OCI-LY1 (cell line): Measurements from ENCODE around the gene POU2F1.

ENCODE experiments used
- H2AFZ ChIP-seq: fragments of 200-600 bp; sonication (generic), shearing (Covaris generic); 2 replicates; pipeline ENCODE4 v1.6.0; 2014; ENCODE audit warnings: antibody characterized with exemption, mild to moderate bottlenecking, low read length
- H3F3A ChIP-seq: fragments of 200-600 bp; sonication (generic), shearing (Covaris generic); 2 replicates; pipeline ENCODE4 v1.6.0; 2014; ENCODE audit warnings: mild to moderate bottlenecking, antibody characterized with exemption, low read length, moderate library complexity; ENCODE audit not compliant: insufficient read depth
- H3K27ac ChIP-seq: fragments of 200-600 bp; sonication (generic); 2 replicates; pipeline ENCODE4 v1.5.1; 2014; ENCODE audit warnings: low read length, mixed run types, mild to moderate bottlenecking, low read depth; ENCODE audit not compliant: poor library complexity, severe bottlenecking
- H3K27me3 ChIP-seq: fragments of 200-600 bp; sonication (generic); 2 replicates; pipeline ENCODE4 v1.6.0; 2014; ENCODE audit warnings: antibody characterized with exemption, mild to moderate bottlenecking, low read length, moderate library complexity; ENCODE audit not compliant: insufficient read depth
- H3K36me3 ChIP-seq: fragments of 200-600 bp; sonication (generic); 2 replicates; pipeline ENCODE4 v1.6.1; 2014; ENCODE audit warnings: mild to moderate bottlenecking, antibody characterized with exemption, low read length, moderate library complexity, mixed read lengths; ENCODE audit not compliant: insufficient read depth
- H3K4me1 ChIP-seq: fragments of 200-600 bp; sonication (generic); 2 replicates; pipeline ENCODE4 v1.5.1; 2014; ENCODE audit warnings: mild to moderate bottlenecking, low read length, moderate library complexity; ENCODE audit not compliant: insufficient read depth, severe bottlenecking
- H3K4me2 ChIP-seq: fragments of 200-600 bp; sonication (generic), shearing (Covaris generic); 2 replicates; pipeline ENCODE4 v1.6.1; 2014; ENCODE audit warnings: low read length
- H3K4me3 ChIP-seq: fragments of 200-600 bp; sonication (generic); 2 replicates; pipeline ENCODE4 v1.5.1; 2014; ENCODE audit warnings: low read length, low read depth, mild to moderate bottlenecking, mixed read lengths; ENCODE audit not compliant: poor library complexity, severe bottlenecking
- H3K79me2 ChIP-seq: fragments of 200-600 bp; shearing (Covaris generic); 2 replicates; pipeline ENCODE4 v1.6.1; 2016; ENCODE audit warnings: mixed run types, low read length, mixed read lengths; ENCODE audit not compliant: insufficient read depth
- H3K9ac ChIP-seq: fragments of 200-600 bp; sonication (generic), shearing (Covaris generic); 2 replicates; pipeline ENCODE4 v1.6.1; 2014; ENCODE audit warnings: mild to moderate bottlenecking, low read length, mixed read lengths
- H3K9me2 ChIP-seq: fragments of 200-600 bp; sonication (generic), shearing (Covaris generic); 2 replicates; pipeline ENCODE4 v1.6.1; 2014; ENCODE audit warnings: low read depth, mild to moderate bottlenecking, low read length, mixed read lengths
- H3K9me3 ChIP-seq: fragments of 200-600 bp; shearing (Covaris generic); 2 replicates; pipeline ENCODE4 v1.6.1; 2014; ENCODE audit warnings: low read length, mixed read lengths
- H4K20me1 ChIP-seq: fragments of 200-600 bp; sonication (generic), shearing (Covaris generic); 2 replicates; pipeline ENCODE4 v1.6.0; 2016; ENCODE audit warnings: mild to moderate bottlenecking, low read length; ENCODE audit not compliant: insufficient read depth
- CTCF ChIP-seq: fragments of 200-600 bp; sonication (generic), shearing (Covaris generic); IDR thresholded peaks from 2 replicates; pipeline ENCODE4 v1.5.1; 2017; ENCODE audit warnings: mild to moderate bottlenecking, antibody characterized with exemption, low read length, moderate library complexity, mixed read lengths
- EZH2 ChIP-seq: fragments of 200-600 bp; sonication (generic), shearing (Covaris generic); IDR thresholded peaks from 2 replicates; pipeline ENCODE4 v1.8.0; 2017; ENCODE audit warnings: borderline replicate concordance, mixed run types, mild to moderate bottlenecking, antibody characterized with exemption, low read length, moderate library complexity, mixed read lengths

POU2F1 gene

GRCh38 chr1:167432780-167433179, 212.1 kb downstream of the POU2F1 start:
- H3K27ac ChIP-seq, result peak overlapping the region; percentile 99
- no peak overlapping the region for H3K4me2 ChIP-seq
- no peak overlapping the region for H3K4me3 ChIP-seq

GRCh38 chr1:167433884-167434283, 213.2 kb downstream of the POU2F1 start:
- no peak overlapping the region for H3K9ac ChIP-seq
- H4K20me1 ChIP-seq, result no peaks in the 10 kb centered on the region
- TF ChIP-seq EZH2 (no peak), CTCF (no peak)
- no peaks in the 10 kb centered on the region for H3K27me3 ChIP-seq
- peak overlapping the region; percentile 99 for H3K27ac ChIP-seq
- H2AFZ ChIP-seq, result no peak overlapping the region
- H3K9me3 ChIP-seq, result no peaks in the 10 kb centered on the region
- peaks cover 13% of the 10 kb centered on the region; the same call in 1 of the 2 replicates for H3K36me3 ChIP-seq
- 0 out of 2 replicates have a peak, but pooled peaks cover 6% of the 10 kb centered on the region for H3F3A ChIP-seq
- peaks cover 57% of the 10 kb centered on the region for H3K4me1 ChIP-seq
- no peak overlapping the region for H3K4me3 ChIP-seq
- no peaks in the 10 kb centered on the region for H3K9me2 ChIP-seq
- H3K79me2 ChIP-seq, result no peaks in the 10 kb centered on the region
- no peak overlapping the region for H3K4me2 ChIP-seq

More at GRCh38 chr1:167432780-167433179, 212.1 kb downstream of the POU2F1 start:
- Histone ChIP-seq H2AFZ (no peak overlapping the region), H3K36me3 (peaks cover 13% of the 10 kb centered on the region; the same call in 1 of the 2 replicates), H3K79me2 (no peaks in the 10 kb centered on the region), H4K20me1 (no peaks in the 10 kb centered on the region), H3K9me2 (no peaks in the 10 kb centered on the region), H3K9ac (no peak overlapping the region; the same call in 1 of the 2 replicates), H3F3A (0 out of 2 replicates have a peak, but pooled peaks cover 6% of the 10 kb centered on the region), H3K9me3 (no peaks in the 10 kb centered on the region), H3K4me1 (peaks cover 57% of the 10 kb centered on the region), H3K27me3 (no peaks in the 10 kb centered on the region)
- TF ChIP-seq CTCF (no peak), EZH2 (no peak)

DNA sequence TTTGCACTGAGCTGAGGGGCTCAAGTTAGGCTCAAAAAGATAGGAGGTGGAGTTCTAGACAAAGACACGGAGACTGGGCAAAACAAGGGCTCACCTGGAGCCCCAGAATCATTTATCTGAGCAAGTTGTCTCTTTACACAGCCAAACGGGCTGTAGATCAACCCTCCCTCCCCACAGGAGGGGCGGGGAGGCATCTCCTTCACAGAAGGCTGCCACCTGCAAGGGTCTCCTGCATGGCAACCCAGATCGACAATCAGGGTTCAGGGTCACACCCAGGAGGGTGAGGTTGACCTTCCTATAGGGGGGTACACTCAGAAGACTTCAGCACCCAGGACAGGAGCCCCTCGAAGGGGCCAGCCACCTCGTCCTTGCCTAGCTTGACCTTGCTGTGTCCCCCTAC, 213.6 kb downstream of the POU2F1 start:
- H4K20me1 ChIP-seq, result no peaks in the 10 kb centered on the region
- H3K36me3 ChIP-seq, result peaks cover 13% of the 10 kb centered on the region; the same call in 1 of the 2 replicates
- H3K4me2 ChIP-seq, result no peak overlapping the region
- no peaks in the 10 kb centered on the region for H3K9me3 ChIP-seq
- H3F3A ChIP-seq, result 0 out of 2 replicates have a peak, but pooled peaks cover 6% of the 10 kb centered on the region
- H3K27ac ChIP-seq, result no peak overlapping the region
- H3K27me3 ChIP-seq, result no peaks in the 10 kb centered on the region
- no peak overlapping the region for H3K4me3 ChIP-seq
- H3K79me2 ChIP-seq, result no peaks in the 10 kb centered on the region
- H3K9me2 ChIP-seq, result no peaks in the 10 kb centered on the region
- TF ChIP-seq CTCF (no peak), EZH2 (no peak)
- H3K9ac ChIP-seq, result no peak overlapping the region
- H2AFZ ChIP-seq, result no peak overlapping the region
- peaks cover 57% of the 10 kb centered on the region for H3K4me1 ChIP-seq
